Duodenal mucosa (tissue), 2 donors: ENCODE results near the gene FN3K.

Experiments used
- H3K27ac ChIP-seq: one replicate; pipeline ENCODE4 v1.7.0; 2013; ENCODE audit warnings: low read depth, low read length
- H3K27me3 ChIP-seq, 2 donors: one replicate each; pipeline ENCODE4 v1.7.0; 2013; ENCODE audit warnings: low read length in 2 of 2, control low read depth in 1 of 2; ENCODE audit not compliant: insufficient read depth in 2 of 2, control insufficient read depth in 1 of 2
- H3K36me3 ChIP-seq, 2 donors: one replicate each; pipeline ENCODE4 v1.7.0; 2013; ENCODE audit warnings: low read length in 2 of 2, control low read depth in 1 of 2; ENCODE audit not compliant: insufficient read depth in 2 of 2, control insufficient read depth in 1 of 2
- H3K4me1 ChIP-seq, 2 donors: one replicate each; pipeline ENCODE4 v1.7.0; 2013; ENCODE audit warnings: low read length in 2 of 2, control low read depth in 1 of 2; ENCODE audit not compliant: insufficient read depth in 2 of 2, control insufficient read depth in 1 of 2
- H3K4me3 ChIP-seq, 2 donors: one replicate each; pipeline ENCODE4 v1.7.0; 2013; ENCODE audit warnings: low read length in 2 of 2, low read depth in 1 of 2
- H3K9ac ChIP-seq, 2 donors: one replicate each; pipeline ENCODE4 v1.7.0; 2013; ENCODE audit warnings: low read length in 2 of 2, low read depth in 1 of 2
- H3K9me3 ChIP-seq, 2 donors: one replicate each; pipeline ENCODE4 v1.7.0; 2013; ENCODE audit warnings: low read length in 2 of 2, control low read depth in 1 of 2; ENCODE audit not compliant: control insufficient read depth in 1 of 2

Gene FN3K

GRCh38 chr17:82734987-82735866 is at the start of gene FN3K:
FN3K (plus strand) TSS chr17:82735615; CDS start chr17:82735637, 22 bp downstream.
- Histone ChIP-seq H3K4me3 (peak within 1 kb of the TSS; percentile 73 to 77), H3K27ac (peak within 1 kb of the TSS; percentile 32), H3K27me3 (no peaks in the 10 kb centered on the region), H3K9me3 (peaks cover 3 to 7% of the 10 kb centered on the region in 2 donors), H3K9ac (peak within 1 kb of the TSS; percentile 76 to 79), H3K4me1 (peaks cover 0 to 5% of the 10 kb centered on the region in 2 donors), H3K36me3 (peaks cover 0 to 22% of the 10 kb centered on the region in 2 donors)

GRCh38 chr17:82686366-82687324 is 48.8 kb upstream of the FN3K start:
- peak overlapping the region; percentile 75 for H3K27ac ChIP-seq
- H3K9me3 ChIP-seq: peaks cover 4 to 7% of the 10 kb centered on the region in 2 donors
- H3K4me3 ChIP-seq: no peak overlapping the region
- H3K27me3 ChIP-seq: no peaks in the 10 kb centered on the region
- peak overlapping the region in 1 of 2 donors; percentile 21 for H3K9ac ChIP-seq
- H3K36me3 ChIP-seq: peaks cover 0 to 9% of the 10 kb centered on the region in 2 donors
- peaks cover 13 to 14% of the 10 kb centered on the region in 2 donors for H3K4me1 ChIP-seq

GRCh38 chr17:82687375-82687861 is 48.0 kb upstream of the FN3K start:
- Histone ChIP-seq H3K27me3 (no peaks in the 10 kb centered on the region), H3K4me3 (no peak overlapping the region), H3K9me3 (no peaks in the 10 kb centered on the region), H3K4me1 (peaks cover 13 to 14% of the 10 kb centered on the region in 2 donors), H3K27ac (peak overlapping the region; percentile 67), H3K36me3 (peaks cover 0 to 9% of the 10 kb centered on the region in 2 donors), H3K9ac (peak overlapping the region in 1 of 2 donors; percentile 43)

GRCh38 chr17:82687871-82688270 is 47.5 kb upstream of the FN3K start:
- Histone ChIP-seq H3K36me3 (peaks cover 0 to 9% of the 10 kb centered on the region in 2 donors), H3K27me3 (no peaks in the 10 kb centered on the region), H3K4me3 (no peak overlapping the region), H3K4me1 (peaks cover 13 to 14% of the 10 kb centered on the region in 2 donors), H3K9me3 (no peaks in the 10 kb centered on the region), H3K27ac (peak overlapping the region; percentile 67), H3K9ac (peak overlapping the region in 1 of 2 donors; percentile 43)

GRCh38 chr17:82689077-82689476 is 46.3 kb upstream of the FN3K start:
- Histone ChIP-seq H3K9ac (no peak overlapping the region), H3K36me3 (peaks cover 0 to 9% of the 10 kb centered on the region in 2 donors), H3K4me1 (peaks cover 13 to 14% of the 10 kb centered on the region in 2 donors), H3K27me3 (no peaks in the 10 kb centered on the region), H3K27ac (no peak overlapping the region), H3K4me3 (no peak overlapping the region), H3K9me3 (no peaks in the 10 kb centered on the region)

- no peak overlapping the region for H3K27ac ChIP-seq
- H3K4me1 ChIP-seq: peaks cover 8 to 14% of the 10 kb centered on the region in 2 donors
- peaks cover 0 to 9% of the 10 kb centered on the region in 2 donors for H3K36me3 ChIP-seq
- no peaks in the 10 kb centered on the region for H3K9me3 ChIP-seq
- H3K4me3 ChIP-seq: no peak overlapping the region
- no peaks in the 10 kb centered on the region for H3K27me3 ChIP-seq
- no peak overlapping the region for H3K9ac ChIP-seq
Observed at GRCh38 chr17:82690786-82691489, 44.5 kb upstream of the FN3K start.

GRCh38 chr17:82691714-82692113 is 43.7 kb upstream of the FN3K start:
- Histone ChIP-seq H3K36me3 (peaks cover 0 to 9% of the 10 kb centered on the region in 2 donors), H3K27ac (no peak overlapping the region), H3K27me3 (no peaks in the 10 kb centered on the region), H3K9ac (no peak overlapping the region), H3K4me3 (no peak overlapping the region), H3K4me1 (peaks cover 3 to 10% of the 10 kb centered on the region in 2 donors), H3K9me3 (no peaks in the 10 kb centered on the region)

- H3K27ac ChIP-seq: no peak overlapping the region
- H3K27me3 ChIP-seq: no peaks in the 10 kb centered on the region
- no peak overlapping the region for H3K9ac ChIP-seq
- no peak overlapping the region for H3K4me3 ChIP-seq
- no peaks in the 10 kb centered on the region for H3K9me3 ChIP-seq
- peaks cover 0 to 9% of the 10 kb centered on the region in 2 donors for H3K36me3 ChIP-seq
- peaks cover 5 to 11% of the 10 kb centered on the region in 2 donors for H3K4me1 ChIP-seq
Observed at GRCh38 chr17:82692268-82692667, 43.1 kb upstream of the FN3K start.

- peaks cover 6 to 10% of the 10 kb centered on the region in 2 donors for H3K4me1 ChIP-seq
- H3K4me3 ChIP-seq: no peak overlapping the region
- H3K36me3 ChIP-seq: peaks cover 0 to 9% of the 10 kb centered on the region in 2 donors
- no peak overlapping the region for H3K9ac ChIP-seq
- no peak overlapping the region for H3K27ac ChIP-seq
- H3K9me3 ChIP-seq: no peaks in the 10 kb centered on the region
- no peaks in the 10 kb centered on the region for H3K27me3 ChIP-seq
Observed at GRCh38 chr17:82693168-82693867, 42.1 kb upstream of the FN3K start.
